T follicular helper cell (primary cell): ENCODE data around the gene BICDL1.

Experiments used
- DNase-seq: peaks from one replicate; pipeline ENCODE4 v3.0.0-alpha.2; 2020; ENCODE audit warnings: low read depth

The BICDL1 gene

DNA sequence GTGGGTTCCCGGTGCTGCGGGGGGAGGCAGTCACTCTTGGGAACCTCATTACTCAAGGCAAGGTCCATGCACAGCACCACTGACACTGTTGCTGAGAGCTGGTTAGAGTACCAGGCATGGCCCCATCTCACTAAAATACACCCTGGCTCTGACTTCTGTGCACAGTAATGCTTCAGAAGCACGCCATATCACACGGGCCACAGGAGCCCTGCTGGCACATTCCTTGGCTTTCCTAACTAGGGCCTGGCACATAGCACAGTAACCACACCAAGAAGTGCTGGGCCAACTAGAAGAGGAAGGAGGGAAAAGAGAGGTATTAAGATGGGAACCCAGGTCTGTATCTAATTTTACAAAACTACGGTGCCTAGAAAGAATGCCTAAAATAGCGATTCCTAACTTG, 141.0 kb downstream of the BICDL1 start:
- DNase-seq = no peak

- DNase-seq = no peak
Measured at GRCh38 chr12:120131116-120131515, 142.1 kb downstream of the BICDL1 start.

GRCh38 chr12:120132054-120132836, 143.2 kb downstream of the BICDL1 start:
- DNase-seq = no peak

DNA sequence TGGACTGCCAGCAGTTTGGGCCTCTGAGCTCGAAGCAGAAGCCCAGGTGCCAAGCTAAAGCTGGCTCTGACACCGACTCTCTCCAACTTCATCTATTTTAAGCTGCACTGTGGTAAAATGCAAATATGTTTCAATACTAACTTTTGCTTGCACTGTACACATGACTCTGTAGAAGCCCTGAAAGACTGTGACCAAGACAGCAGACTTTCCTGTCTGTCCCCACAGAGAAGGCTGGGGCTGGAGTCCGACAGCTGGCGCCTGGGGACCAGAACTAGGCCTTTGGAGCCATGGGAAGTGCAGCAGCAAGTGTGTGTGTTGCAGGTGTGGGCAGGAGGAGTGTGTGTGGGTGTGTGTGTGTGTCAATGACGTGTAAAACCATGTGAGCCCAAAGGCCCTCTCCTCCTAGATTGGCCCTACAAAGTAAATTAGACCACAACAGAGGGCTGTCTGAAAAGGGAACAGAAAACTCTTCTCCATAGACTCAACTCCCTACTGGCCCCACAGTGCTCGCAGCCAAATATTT, 143.9 kb downstream of the BICDL1 start:
- DNase-seq = no peak

DNA sequence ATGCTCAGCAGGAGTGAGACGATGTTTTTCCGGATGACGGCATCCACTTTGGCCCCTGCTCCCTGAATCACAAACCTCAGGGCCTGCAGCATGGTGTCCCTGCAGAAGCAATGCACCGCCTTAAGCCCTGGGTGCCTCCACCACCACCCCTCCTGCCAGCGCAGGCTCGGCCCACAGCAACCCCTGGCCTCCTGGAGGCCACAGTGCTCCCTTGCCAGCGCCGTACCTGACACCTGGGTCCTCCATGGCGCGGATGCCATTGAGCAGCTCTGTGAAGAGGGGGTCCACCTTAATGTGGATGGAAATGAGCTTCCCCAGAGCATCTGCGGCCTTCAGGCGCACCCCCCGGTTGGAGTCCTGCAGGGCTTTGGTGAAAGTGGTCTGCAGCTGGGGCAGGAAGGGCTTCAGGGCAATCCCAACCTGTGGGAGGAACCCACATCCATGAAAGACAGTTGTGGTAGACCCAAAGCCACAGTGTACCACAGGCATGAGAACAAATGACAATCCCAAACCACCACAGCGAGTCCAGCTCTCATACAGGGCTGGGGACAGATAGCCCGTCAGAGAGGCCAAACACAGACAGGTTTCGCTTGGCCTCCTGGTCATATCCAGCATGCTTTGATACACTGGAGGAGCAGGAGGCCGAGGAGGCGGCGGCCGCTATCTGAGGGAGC, 145.4 kb downstream of the BICDL1 start:
- DNase-seq = no peak

DNA sequence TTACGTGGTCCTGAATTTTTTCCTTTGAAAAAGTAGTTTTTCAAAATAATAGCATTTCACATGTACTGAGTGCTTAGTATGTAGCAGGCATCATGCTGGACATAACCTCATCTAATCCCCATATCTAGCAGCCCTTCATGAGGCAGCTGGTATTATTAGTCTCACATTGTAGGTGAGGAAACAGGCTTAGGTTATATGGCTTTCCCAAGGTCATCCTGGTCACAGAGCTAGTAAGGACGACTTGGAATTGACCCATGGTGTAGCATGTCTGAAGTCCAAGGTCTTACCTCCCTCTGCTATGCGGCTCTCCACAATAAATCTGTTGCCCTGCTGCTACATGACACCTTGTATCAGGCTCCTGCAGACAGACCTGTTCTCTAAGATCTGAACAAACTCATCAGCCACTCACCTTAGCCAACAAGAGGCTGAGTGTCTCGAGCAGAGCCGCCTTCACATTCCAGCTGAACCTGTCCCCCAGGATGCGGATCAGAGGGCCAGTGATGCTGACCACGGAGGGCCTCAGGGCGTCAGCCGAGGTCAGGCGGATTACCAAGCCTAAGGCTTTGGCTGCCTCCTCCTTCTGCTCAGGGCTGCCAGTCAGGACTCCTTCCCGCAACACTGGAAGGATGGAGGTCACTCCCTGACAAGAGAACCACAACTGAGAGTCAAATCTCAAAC, 147.2 kb downstream of the BICDL1 start:
- no peak for DNase-seq

DNA sequence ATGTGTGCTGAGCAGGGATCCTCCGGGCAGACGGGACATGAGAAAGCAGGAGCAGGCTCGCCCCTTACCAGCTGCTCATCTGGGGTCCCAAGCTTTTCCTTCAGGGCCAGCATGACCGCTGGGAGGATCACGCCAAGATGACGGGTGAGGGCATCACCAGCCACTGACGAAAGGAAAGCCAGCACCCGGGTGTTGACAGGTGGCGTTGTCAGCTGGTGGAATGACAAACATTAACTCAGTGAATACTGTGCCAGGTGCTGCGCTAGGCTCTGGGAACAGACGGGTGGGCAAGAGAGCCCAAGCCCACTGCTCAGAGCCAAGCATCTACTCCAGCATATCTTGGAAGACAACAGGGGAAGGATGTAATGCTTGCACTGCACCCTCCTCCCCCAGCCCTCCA, 148.8 kb downstream of the BICDL1 start:
- DNase-seq = no peak

DNA sequence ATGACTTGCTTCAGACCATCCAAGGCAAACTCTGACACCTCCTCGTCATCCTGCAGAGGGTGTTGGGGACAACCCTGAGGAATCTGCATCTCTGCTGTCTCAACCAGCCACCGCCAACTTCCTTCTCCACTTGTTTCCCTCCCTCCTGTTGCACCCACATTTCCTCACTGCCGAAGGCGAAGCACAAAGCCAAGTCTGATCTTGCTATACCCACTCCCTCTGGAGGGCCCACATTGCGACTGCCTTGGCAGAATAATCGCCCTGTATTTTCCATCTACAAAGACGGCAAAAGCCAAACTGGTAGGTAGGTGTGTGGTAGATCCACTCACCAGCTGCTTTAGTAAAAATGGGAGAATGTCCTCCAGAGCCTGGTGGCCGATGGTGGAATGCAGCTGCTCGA, 149.3 kb downstream of the BICDL1 start:
- DNase-seq = no peak

DNA sequence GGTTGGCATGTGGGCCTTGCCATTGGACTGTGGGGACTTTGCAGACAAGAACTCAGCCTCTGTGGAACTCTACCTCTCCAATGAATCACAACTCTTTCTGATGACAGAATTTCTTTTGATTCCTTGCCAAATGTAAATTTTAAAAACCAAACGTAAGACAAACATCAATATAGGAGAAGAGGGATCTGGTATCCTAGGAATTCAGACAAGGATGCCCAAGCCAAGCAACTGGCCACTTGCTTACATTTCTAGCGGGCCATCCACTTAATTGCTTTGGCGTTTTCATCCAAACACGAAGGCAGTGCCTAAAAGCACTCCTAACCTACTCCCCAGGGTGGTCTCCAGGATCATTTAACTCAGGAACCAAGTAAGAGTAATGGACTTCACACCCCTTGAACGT, 150.9 kb downstream of the BICDL1 start:
- no peak for DNase-seq

DNA sequence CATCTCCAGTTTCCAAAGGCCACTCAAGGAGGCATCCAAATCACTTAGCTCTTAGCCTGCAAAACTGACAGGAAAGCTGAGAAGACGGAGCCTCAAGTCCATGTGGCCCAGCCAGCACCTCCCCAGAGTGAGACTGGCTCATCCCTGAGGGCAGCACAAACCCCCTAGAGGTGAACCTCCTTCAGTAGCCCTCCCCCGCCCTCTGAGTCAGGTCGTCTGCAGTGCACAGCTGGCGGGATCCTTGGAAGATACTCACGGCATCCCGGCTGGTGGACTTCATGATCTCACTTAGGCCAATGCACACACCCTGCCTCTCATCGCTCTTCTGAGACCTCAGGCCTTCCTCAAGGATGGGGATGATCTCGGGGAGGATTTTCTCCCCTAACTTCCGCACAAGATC, 151.6 kb downstream of the BICDL1 start:
- no peak for DNase-seq

DNA sequence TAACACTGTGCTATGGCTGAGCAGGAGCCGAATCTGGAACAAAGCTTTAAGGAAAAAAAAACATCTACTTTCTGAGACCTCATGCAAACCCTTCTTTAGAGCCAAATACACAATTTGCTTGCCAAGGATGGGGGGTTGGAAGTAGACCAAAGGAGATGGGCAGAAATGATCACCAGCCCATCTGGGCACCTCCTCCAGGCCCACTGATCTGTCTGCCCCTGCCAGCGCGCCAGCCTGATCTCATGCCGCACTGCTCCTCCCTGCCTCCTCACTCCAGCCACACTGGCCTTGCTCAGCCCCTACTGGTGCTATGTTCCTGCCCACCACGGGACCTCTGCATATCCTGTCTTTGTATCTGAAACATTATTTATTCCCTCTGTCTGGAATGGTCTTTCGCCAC, 152.3 kb downstream of the BICDL1 start:
- DNase-seq = no peak

DNA sequence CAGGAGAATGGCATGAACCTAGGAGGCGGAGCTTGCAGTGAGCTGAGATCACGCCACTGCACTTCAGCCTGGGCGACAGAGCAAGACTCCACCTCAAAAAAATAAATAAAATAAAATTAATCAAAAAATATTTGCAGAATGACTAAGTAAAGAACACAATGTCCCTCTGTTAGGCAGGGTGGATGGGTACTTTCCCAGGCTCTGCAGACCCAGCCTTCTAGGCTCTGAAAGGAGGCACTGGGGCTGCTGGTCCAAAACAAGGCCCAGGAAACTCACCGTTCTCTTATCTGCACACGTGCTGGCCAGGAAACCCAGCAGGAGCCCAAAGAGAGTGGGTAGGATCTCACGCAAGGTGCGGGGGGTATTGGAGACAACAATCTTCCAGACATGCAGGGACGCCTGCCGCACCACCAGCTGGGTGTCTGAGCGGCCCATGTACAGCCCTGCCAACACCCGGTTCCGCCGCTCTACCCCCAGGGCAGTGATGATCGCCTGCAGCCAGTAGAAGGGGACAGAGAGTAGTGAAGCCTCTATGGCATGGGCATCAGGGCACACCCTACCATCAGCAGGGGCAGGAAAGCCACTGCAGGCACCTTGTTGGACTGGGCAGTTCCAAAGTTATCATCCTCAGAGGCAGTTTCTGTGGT, 153.3 kb downstream of the BICDL1 start:
- no peak for DNase-seq
